T-helper 22 cell (primary cell): ENCODE measurements around the gene UBR2.

Experiments used
- DNase-seq: peaks from one replicate; pipeline ENCODE4 v3.0.0-alpha.2; 2020; ENCODE audit warnings: low read depth

Gene UBR2

DNA sequence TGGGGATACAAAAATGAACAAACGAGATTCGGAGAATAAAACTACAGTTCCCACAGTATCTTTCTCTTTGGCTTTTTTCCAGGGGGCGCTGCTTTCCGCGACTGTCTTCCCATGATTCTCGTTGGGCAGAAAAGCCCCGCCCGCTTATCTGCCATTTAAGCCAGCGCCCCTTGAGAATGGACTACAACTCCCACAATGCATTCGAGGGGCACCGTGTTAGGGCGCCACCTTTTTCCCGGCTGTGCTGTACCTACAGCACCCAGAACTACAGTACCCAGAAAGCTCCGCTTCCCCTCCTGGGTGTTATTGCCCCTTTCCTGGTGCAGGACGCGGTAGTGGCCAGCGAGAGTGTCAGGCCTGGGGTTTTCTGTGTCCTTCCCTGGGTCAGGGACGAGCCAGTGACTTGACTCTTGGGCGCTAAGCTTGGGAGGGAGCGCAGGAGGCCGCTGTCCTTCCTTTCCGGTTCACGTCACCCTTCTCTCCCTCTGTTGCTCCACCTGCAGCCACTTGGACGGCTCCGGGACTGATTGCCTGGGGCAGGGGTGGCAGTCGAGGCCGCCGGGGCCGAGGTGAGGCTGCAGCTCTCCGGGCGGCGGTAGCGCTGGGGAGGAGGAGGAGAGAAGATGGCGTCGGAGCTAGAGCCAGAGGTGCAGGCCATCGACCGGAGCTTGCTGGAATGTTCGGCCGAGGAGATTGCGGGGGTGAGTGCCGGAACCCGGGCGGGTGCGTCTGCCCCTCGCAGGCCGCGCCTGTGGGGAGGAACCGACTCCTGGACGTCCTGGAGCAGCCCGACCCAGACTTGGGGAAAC, at the start of gene UBR2:
UBR2 (plus strand) TSS at position 333 of the 809 bp plus-strand sequence; CDS start at position 624, 291 bp downstream.
- DNase-seq, result peak; percentile 92

GRCh38 chr6:42514745-42515144, 49.1 kb upstream of the UBR2 start:
- no peak for DNase-seq

DNA sequence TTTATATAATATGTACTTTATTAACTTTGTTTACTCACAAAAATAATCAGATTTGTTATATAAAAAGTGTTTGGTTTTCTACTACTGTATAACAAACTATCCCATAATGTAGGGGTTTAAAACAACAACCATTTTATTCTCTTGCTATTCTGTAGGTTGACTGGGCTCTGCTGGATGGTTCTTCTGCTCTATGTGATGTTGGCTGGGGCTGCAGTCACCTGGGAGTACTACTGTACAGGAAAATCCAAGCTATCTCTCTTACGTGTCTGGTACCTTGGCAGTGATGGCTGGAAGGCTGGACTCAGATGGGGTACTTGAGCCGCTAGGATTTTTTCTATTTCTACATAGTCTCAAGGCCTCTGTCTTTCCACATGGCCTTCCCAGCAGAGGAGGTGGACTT, 44.0 kb upstream of the UBR2 start:
- DNase-seq, result no peak

DNA sequence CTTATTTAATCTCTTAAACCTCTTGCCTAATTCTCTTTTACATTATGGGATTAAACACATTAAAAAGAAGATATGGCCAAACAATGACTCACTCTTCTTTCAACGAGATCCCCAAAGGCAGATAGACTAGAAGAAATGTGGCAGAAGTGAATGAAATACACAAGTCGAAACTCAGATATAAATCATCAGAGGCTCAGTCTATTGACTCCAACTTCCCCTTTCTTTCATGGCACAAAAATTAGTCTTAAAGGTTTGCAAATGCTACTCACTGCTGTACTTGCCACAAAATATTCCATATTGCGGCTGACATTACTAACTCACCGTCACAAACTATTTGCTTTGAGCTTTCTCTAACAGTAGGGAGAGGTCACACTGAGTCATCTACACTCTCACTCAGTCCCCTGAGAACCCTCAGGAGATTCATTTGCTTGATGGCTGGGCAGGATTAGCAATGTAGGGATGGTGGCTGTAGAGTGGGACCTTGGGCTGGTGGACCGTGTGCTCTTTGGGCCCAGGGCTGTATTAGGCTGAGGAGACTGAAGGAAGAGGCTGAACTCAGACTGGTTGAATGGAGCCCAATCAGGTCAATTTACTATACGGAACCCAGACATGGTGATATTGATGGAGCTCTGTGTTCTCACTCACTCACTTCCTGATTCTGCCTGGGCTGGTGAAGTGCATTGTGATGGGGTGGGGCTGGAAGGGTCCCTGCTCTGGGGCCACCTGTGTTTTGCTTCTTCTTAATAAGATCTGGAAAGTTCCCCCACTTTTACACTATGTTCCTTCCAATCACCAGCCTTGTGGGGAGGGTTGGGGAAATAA, 42.8 kb upstream of the UBR2 start:
- no peak for DNase-seq

DNA sequence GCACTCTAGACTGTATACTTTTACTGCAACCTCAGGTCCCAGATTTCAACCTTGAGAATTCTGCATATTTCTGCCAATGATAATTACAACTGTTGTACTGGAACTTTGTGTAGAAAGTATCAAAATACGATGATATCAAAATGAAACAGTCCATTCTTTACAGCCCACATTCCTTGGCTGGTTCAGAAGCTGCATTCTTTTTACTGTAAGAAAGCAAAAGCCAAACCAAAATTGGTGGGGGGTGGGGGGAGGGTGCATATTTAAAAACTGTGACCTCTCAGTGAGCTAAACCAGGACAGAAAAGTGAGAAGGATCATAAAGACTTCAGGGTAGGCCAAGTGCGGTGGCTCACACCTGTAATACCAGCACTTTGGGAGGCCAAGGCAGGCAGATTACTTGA, 41.8 kb upstream of the UBR2 start:
- DNase-seq, result no peak

GRCh38 chr6:42522942-42523814, 40.7 kb upstream of the UBR2 start:
- no peak for DNase-seq

DNA sequence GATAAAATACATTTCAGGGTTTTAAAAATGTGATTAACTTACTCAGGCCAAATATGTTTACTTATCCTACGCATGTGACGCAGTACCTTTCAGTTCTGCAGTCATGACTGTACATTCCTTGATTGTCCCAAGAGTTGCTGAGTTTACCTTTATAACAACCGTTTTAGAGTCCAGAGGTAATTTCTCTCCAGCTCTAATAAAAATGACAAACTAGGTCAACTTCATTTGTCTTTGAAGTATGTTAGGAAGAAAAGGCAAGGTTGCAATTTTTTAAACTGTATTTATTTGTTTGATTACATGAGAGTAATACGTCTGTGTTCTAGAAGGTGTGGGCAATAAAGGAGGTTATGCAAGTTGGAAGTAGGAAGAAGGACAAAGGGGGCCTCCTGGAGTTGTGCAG, 38.6 kb upstream of the UBR2 start:
- no peak for DNase-seq

- DNase-seq, result no peak
Observed at GRCh38 chr6:42526616-42527015, 37.2 kb upstream of the UBR2 start.

DNA sequence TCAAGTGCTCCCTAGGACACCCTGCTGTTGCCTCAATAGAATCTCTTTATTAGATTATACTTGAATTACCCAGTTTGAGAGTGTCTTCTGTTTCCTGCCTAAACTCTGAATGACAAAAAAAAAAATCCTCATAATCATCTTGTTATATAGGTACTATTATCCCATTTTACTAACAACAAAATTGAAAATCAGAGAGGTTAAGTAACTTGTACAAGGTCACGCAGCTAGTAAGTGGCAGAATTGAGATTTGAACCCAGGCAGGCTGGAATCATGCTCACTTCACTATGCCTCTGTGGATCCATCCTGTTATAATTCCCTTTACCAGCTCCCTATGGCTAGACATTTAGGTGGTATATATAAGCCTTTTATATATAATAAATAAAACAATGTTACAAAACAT, 36.6 kb upstream of the UBR2 start:
- DNase-seq, result no peak

DNA sequence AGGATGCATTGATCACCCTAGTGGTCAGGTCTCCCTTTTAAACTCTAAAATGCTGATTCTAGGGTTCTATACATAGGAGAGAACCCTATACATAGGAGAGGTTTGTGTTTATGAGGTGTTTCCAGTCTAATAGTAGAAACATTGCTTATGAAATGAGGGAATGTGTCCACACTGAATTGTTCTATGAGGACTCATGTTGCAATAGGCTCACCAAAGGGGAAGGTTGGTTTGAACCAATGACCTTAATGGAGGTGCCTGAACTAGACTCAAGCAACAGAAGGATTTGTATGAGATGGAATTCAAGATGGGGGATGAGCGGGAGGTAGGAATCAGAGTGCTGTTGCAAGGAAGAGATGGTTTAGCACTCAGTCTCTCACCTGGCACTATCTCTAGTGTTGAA, 33.5 kb upstream of the UBR2 start:
- no peak for DNase-seq

- no peak for DNase-seq
Observed at GRCh38 chr6:42530751-42531150, 33.1 kb upstream of the UBR2 start.

GRCh38 chr6:42532038-42532669, 31.7 kb upstream of the UBR2 start:
- DNase-seq, result no peak

- DNase-seq, result no peak
Observed at GRCh38 chr6:42533794-42534193, 30.0 kb upstream of the UBR2 start.

- DNase-seq, result no peak
Observed at GRCh38 chr6:42537536-42537935, 26.3 kb upstream of the UBR2 start.

- DNase-seq, result no peak
Observed at GRCh38 chr6:42539135-42539534, 24.7 kb upstream of the UBR2 start.

- no peak for DNase-seq
Observed at GRCh38 chr6:42545226-42545773, 18.5 kb upstream of the UBR2 start.

DNA sequence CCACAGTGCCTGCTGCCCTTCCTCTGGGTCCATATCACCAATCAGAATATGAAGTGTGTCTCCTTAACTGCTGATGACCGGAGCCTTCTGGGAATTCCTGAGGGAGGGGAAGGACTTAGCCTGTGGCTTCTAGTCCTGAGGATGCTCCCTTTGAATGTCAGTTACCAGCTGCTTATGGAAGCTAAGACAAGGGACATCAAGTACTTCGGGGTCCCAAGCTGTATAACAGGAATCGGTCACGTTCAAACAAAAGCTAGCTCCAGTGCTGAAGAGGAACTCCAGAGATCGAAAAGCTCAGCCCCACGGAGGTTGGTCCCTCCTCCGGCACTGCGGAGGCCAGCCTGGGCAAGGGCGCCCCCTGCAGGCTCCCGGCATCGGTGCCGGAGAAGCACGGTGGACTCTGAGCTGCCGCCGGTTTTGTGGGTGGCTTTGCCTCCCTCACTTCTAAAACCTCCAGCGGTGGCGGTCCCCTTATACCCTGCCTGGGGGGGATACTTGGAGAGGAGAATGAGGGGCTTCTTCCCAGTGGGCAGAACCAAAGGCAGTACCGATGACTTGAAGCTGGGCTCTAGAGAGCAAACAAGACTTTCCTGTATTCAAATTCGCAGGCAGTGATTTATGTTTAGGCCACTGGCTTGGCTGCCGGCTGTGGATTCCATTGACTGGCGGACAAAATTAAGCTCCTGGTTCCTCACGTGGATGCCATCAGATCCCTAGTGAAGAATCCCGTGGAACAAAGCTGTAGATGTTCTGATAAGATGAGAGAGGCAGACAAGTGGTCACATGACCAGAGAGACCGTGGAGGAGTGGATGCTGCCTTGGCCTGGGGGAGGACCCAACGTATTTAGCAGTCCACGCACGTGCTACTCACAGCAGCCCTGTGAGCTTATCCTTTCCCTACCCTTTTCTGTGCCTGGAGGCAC, 16.2 kb upstream of the UBR2 start:
- DNase-seq, result peak; percentile 54

DNA sequence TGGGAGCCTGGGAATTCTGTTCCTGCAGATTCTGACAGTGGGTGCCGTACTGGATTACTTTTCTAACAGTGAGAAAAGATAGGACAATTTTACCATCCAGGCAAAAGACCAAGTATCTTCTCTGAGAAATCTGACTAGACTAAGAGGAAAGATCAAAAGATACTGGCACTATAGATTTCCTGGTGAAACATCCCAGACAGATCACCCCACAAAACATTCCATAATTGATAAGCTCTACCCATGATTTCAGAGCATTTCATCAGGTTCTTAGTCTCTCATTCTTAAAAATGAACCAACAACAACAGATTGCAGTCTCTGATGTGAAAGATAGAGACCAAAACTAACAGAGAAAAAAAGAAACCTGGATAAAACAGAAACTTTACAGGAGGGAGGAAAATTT, 13.6 kb upstream of the UBR2 start:
- DNase-seq, result no peak

- no peak for DNase-seq
Observed at GRCh38 chr6:42551217-42551616, 12.6 kb upstream of the UBR2 start.

GRCh38 chr6:42552380-42552779, 11.4 kb upstream of the UBR2 start:
- no peak for DNase-seq
